ENCODE data around the gene EMILIN1. TPM values are rescaled to one million over a fixed set of nuclear protein-coding genes. Genes with fewer than 3 reads are reported as not detected.
"Not testable (repeated sequence)": the region's sequence is repeated elsewhere in the genome, so short reads cannot be mapped to it uniquely, and the experiment has no call there.

EMILIN1 gene
- total RNA-seq, 1 donor from 2014 or later = 56.3 TPM

DNA sequence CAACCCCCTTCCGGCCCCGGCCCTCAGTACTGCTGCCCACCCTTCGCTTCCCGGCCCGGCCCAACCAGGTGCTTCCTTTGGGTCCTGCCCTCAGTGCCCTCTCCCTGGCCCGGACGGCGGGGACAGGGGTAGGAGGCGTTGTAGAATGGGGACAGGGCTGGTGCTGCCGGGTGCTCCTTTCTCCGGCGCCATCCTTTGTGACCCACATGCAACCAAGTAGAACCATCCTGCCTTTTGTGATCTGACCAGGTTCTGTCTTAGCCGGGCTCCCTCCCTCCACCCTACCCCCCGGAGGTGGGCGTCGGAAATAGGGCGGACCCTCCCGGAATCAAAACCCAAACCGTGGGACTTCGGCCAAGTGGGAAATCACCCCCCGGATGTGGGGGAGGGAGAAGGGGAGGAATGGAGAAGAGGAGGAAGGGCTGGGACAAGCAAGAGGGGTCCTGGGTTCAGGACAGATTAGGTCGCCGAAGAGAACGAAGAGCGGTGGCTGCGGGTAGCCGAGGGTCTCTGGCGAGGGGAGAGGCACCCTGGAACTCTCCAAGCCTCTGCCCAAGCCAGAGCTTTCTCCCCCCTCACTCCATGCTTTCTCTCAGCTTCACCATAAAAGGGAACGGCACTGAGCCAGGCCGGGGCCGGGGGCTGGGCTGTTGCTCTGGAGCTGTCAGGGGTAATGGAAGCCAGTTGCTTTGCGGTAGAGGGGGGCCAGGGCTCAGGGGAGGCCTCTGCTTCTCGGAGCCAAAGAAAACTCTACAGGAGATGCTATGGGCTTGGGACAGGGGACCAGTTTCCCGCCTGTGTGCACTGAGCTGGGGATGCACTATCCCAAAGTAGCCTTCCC lies 6.2 kb upstream of the EMILIN1 start:
- peak overlapping the region; percentile 91 for H3K27ac ChIP-seq
- H3K4me3 ChIP-seq = peak overlapping the region; percentile 97
- H3K36me3 ChIP-seq = peaks cover 27% of the 10 kb centered on the region
- ATAC-seq (peak in 1 of 2 donors; percentile 20), DNase-seq (no peak)
- peaks cover 72% of the 10 kb centered on the region for H3K4me1 ChIP-seq
- intact Hi-C loops (cut with DNase I) = no loop called here
- TF ChIP-seq, protein P1, sequence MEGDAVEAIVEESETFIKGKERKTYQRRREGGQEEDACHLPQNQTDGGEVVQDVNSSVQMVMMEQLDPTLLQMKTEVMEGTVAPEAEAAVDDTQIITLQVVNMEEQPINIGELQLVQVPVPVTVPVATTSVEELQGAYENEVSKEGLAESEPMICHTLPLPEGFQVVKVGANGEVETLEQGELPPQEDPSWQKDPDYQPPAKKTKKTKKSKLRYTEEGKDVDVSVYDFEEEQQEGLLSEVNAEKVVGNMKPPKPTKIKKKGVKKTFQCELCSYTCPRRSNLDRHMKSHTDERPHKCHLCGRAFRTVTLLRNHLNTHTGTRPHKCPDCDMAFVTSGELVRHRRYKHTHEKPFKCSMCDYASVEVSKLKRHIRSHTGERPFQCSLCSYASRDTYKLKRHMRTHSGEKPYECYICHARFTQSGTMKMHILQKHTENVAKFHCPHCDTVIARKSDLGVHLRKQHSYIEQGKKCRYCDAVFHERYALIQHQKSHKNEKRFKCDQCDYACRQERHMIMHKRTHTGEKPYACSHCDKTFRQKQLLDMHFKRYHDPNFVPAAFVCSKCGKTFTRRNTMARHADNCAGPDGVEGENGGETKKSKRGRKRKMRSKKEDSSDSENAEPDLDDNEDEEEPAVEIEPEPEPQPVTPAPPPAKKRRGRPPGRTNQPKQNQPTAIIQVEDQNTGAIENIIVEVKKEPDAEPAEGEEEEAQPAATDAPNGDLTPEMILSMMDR (IDR thresholded peaks at IDR 0.05) = no peak
- no peaks in the 10 kb centered on the region for H3K9me3 ChIP-seq
- no peaks in the 10 kb centered on the region for H3K27me3 ChIP-seq (ENCODE audit: low read depth)

DNA sequence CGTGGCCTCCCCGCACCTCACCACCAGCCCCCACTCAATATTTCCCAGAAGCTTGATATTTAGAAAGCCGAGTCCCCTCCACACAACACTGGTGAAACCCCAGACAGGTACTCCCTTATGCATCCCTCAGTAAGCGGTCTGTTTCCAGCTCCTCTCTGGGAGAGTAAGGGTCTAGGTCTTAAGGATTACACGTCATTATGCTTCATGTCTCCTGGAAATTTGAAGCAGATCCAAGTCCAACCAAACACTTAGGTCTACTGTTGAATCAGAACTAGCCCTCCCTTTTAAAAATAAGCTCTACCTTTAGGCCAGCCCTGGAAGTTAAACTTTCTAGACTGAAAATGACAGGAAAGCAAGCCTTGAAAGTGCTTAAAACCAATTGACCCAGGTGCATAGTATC lies 5.5 kb upstream of the EMILIN1 start:
- TF ChIP-seq, protein P1 (IDR thresholded peaks at IDR 0.05) = no peak
- ATAC-seq (no peak), DNase-seq (no peak)
- Histone ChIP-seq H3K27ac (peak overlapping the region; percentile 91), H3K36me3 (peaks cover 21% of the 10 kb centered on the region), H3K4me3 (no peak overlapping the region), H3K9me3 (no peaks in the 10 kb centered on the region), H3K27me3 (ENCODE audit: low read depth) (no peaks in the 10 kb centered on the region), H3K4me1 (peaks cover 72% of the 10 kb centered on the region)
- intact Hi-C loops (cut with DNase I) = no loop called here

DNA sequence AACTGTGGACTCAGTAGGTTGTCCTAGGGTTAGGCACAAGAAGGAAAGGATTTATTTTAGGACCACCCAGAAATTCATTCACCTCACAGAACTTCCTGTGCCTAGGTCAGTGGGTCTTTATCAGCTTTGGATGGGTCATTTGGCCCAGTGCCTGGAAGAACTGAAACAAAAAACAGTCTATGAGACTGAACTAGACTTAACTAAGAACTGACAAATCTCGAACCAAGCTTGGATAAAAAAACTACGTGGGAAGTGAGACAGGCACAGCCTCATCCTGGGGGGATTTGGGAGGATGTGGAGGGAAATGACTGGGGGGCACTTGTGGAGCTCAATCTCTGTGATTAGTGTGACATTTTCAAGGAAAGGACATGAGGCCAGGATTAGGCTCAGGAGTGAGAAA lies 4.6 kb upstream of the EMILIN1 start:
- TF ChIP-seq, protein P1 (IDR thresholded peaks at IDR 0.05) = no peak
- Histone ChIP-seq H3K27me3 (ENCODE audit: low read depth) (no peaks in the 10 kb centered on the region), H3K4me1 (peaks cover 67% of the 10 kb centered on the region), H3K36me3 (peaks cover 12% of the 10 kb centered on the region), H3K4me3 (no peak overlapping the region), H3K27ac (peak overlapping the region; percentile 7), H3K9me3 (no peaks in the 10 kb centered on the region)
- no peak for DNase-seq
- intact Hi-C loops (cut with DNase I) = no loop called here
- ATAC-seq = no peak

DNA sequence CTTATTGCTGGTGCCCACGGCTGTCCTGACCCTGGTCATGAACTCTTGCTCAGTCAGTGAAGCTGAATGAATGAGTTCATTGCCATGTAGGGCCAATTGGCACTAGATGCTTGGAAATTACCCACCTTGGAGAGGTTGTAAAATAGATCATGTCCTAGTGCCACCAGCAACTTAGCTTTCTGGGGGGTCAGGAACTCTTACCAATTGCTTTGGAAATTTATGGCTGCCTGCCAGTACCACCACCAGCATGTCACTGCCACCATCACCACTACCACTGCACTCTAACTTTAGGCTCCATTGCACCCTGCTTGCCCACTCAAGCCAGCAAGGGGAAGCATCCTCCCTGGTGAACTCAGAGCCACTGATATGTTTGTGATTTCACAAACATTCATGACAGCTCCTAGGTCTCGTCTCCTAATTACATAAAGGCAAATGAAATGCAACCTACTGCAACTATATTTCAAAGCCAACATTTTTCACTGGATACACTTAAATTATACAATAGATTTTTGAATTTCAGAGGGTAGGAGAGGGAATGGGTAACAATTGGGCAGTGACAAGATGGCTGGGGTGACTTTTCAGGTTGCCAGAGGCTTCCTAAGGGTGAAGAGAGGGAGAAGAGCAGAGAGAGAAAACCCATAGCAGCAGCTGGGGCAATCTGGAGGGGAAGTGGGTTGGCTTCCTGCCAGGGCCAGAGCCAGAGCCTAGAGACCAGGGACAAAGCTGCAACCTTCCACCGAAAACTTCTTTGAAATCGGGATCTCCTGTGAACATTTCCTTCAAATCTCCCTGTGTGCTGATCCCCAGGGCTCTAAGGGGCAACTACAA lies 3.5 kb upstream of the EMILIN1 start:
- Histone ChIP-seq H3K9me3 (no peaks in the 10 kb centered on the region), H3K4me1 (peaks cover 58% of the 10 kb centered on the region), H3K36me3 (peaks cover under 1% of the 10 kb centered on the region), H3K27ac (peak overlapping the region; percentile 7), H3K4me3 (no peak overlapping the region), H3K27me3 (ENCODE audit: low read depth) (no peaks in the 10 kb centered on the region)
- intact Hi-C loops (cut with DNase I) = no loop called here
- TF ChIP-seq, protein P1 (IDR thresholded peaks at IDR 0.05) = no peak
- no peak for ATAC-seq
- peak; percentile 72 for DNase-seq

DNA sequence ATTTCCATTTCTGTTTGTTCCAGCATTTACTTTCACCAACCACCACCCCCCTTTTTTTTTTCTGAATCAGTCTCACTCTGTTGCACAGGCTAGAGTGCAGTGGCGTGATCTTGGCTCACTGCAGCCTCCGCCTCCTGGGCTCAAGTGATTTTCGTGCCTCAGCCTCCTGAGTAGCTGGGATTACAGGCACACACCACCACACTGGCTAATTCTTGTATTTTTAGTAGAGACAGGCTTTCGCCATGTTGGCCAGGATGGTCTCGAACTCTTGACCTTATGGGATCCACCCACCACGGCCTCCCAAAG lies 2.9 kb upstream of the EMILIN1 start:
- intact Hi-C loops (cut with DNase I); H3K9me3 ChIP-seq; H3K27me3 ChIP-seq (ENCODE audit: low read depth); H3K4me3 ChIP-seq; DNase-seq; ATAC-seq; H3K36me3 ChIP-seq: not testable (repeated sequence)
- Histone ChIP-seq H3K27ac (peak overlapping the region; percentile 7), H3K4me1 (peaks cover 58% of the 10 kb centered on the region)

DNA sequence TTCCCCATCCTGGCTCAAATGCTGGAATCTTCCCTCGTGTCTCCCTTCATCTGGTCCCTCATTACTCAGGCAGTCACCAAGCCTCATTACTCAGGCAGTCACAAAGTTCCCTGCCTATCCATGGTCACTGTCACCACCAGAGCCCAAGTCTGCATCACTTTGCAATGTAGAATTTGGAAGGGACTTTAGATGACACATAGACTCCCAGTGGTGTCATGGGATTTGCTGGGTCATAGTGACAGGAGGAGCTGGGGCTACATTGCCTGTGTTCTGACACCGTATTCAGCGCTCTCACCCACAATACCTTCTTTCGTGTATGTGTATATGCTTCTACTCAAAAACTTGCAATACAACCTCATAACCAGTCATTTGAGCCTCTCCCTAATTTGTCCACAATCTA lies 2.1 kb upstream of the EMILIN1 start:
- H3K27ac ChIP-seq = no peak overlapping the region
- no peak for DNase-seq
- peaks cover 59% of the 10 kb centered on the region for H3K4me1 ChIP-seq
- TF ChIP-seq, protein P1 (IDR thresholded peaks at IDR 0.05) = no peak
- H3K27me3 ChIP-seq (ENCODE audit: low read depth) = no peaks in the 10 kb centered on the region
- no peak overlapping the region for H3K4me3 ChIP-seq
- no peaks in the 10 kb centered on the region for H3K36me3 ChIP-seq
- intact Hi-C loops (cut with DNase I) = no loop called here
- no peak for ATAC-seq
- no peaks in the 10 kb centered on the region for H3K9me3 ChIP-seq
